Loucy (cell line): ENCODE results near the gene ASXL3.

Experiments
- H2AFZ ChIP-seq: fragments of 200-600 bp; sonication (generic); 2 replicates; pipeline ENCODE4 v1.6.0; 2016; ENCODE audit warnings: antibody characterized with exemption, mild to moderate bottlenecking, low read length, moderate library complexity
- H3F3A ChIP-seq: fragments of 200-600 bp; 2 replicates; pipeline ENCODE4 v1.6.0; 2016; ENCODE audit warnings: antibody characterized with exemption, low read depth, mild to moderate bottlenecking
- H3K27me3 ChIP-seq: fragments of 200-600 bp; sonication (generic); 2 replicates; pipeline ENCODE4 v1.6.1; 2014; ENCODE audit warnings: low read length, mild to moderate bottlenecking; ENCODE audit not compliant: insufficient read depth, poor library complexity, severe bottlenecking
- H3K36me3 ChIP-seq: fragments of 200-600 bp; sonication (generic); 2 replicates; pipeline ENCODE4 v1.6.1; 2016; ENCODE audit warnings: low read length; ENCODE audit not compliant: insufficient read depth
- H3K4me1 ChIP-seq: fragments of 200-600 bp; sonication (generic); 2 replicates; pipeline ENCODE4 v1.5.1; 2014; ENCODE audit warnings: low read length, mild to moderate bottlenecking; ENCODE audit not compliant: insufficient read depth, poor library complexity, severe bottlenecking
- H3K4me2 ChIP-seq: fragments of 200-600 bp; sonication (generic); 2 replicates; pipeline ENCODE4 v1.6.0; 2014; ENCODE audit warnings: antibody characterized with exemption, low read length, low read depth, mild to moderate bottlenecking; ENCODE audit not compliant: poor library complexity, severe bottlenecking
- H3K4me3 ChIP-seq: fragments of 200-600 bp; sonication (generic); 2 replicates; pipeline ENCODE4 v1.5.1; 2014; ENCODE audit warnings: low read length, mild to moderate bottlenecking, mixed read lengths; ENCODE audit not compliant: poor library complexity, severe bottlenecking
- H3K79me2 ChIP-seq: fragments of 200-600 bp; sonication (generic); 2 replicates; pipeline ENCODE4 v1.6.1; 2014; ENCODE audit warnings: low read length; ENCODE audit not compliant: insufficient read depth
- H3K9ac ChIP-seq: fragments of 200-600 bp; sonication (generic); 2 replicates; pipeline ENCODE4 v1.6.0; 2014; ENCODE audit warnings: mild to moderate bottlenecking, low read depth, low read length, moderate library complexity; ENCODE audit not compliant: poor library complexity, severe bottlenecking
- H3K9me2 ChIP-seq: fragments of 200-600 bp; sonication (generic); replicated peaks from 2 replicates; pipeline ENCODE4 v1.6.1; 2016; ENCODE audit warnings: low read depth, low read length, mixed read lengths
- H3K9me3 ChIP-seq: fragments of 200-600 bp; sonication (generic); 2 replicates; pipeline ENCODE4 v1.6.1; 2014; ENCODE audit warnings: mild to moderate bottlenecking, antibody characterized with exemption, low read length, low read depth; ENCODE audit not compliant: insufficient read depth
- H4K20me1 ChIP-seq: fragments of 200-600 bp; sonication (generic); 2 replicates; pipeline ENCODE4 v1.6.0; 2014; ENCODE audit warnings: antibody characterized with exemption, low read length, mild to moderate bottlenecking; ENCODE audit not compliant: insufficient read depth, poor library complexity, severe bottlenecking
- CTCF ChIP-seq: fragments of 200-600 bp; sonication (generic); conservative IDR thresholded peaks from 2 replicates; pipeline ENCODE4 v1.5.1; 2014; ENCODE audit warnings: mild to moderate bottlenecking, antibody characterized with exemption, low read length
- EZH2phosphoT487 ChIP-seq: fragments of 200-600 bp; IDR thresholded peaks from 2 replicates; pipeline ENCODE4 v1.6.1; 2018; ENCODE audit warnings: antibody characterized with exemption, mild to moderate bottlenecking, moderate library complexity, borderline replicate concordance

ASXL3 gene

DNA sequence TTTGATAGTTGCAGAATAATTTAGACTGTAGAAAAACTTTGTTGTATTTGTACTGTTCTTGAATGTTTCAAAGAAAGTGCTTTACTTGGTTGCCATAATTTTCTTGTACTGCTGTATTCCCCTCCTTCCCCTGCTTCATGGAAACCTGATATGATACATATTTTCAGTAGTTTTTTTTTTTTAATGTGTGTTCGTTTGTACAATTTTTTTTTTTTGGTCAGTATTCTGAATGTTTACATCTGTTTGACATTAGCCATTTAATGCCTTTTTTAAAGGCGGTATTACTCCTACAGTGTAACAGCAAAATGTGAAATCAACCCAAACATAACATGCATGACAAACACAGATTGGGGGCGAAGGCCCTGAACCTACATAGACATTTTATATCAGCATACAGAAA, 172.3 kb downstream of the ASXL3 start:
- Histone ChIP-seq H3K9me2 (no peaks in the 10 kb centered on the region), H4K20me1 (no peaks in the 10 kb centered on the region), H3K79me2 (no peaks in the 10 kb centered on the region), H3K9ac (no peak overlapping the region), H2AFZ (no peak overlapping the region; the same call in none of the 2 replicates), H3K36me3 (no peaks in the 10 kb centered on the region), H3K9me3 (no peaks in the 10 kb centered on the region), H3K4me2 (no peak overlapping the region), H3K4me1 (no peaks in the 10 kb centered on the region), H3F3A (no peaks in the 10 kb centered on the region), H3K4me3 (no peak overlapping the region), H3K27me3 (no peaks in the 10 kb centered on the region)
- TF ChIP-seq CTCF = no peak
- TF ChIP-seq EZH2phosphoT487 = no peak

DNA sequence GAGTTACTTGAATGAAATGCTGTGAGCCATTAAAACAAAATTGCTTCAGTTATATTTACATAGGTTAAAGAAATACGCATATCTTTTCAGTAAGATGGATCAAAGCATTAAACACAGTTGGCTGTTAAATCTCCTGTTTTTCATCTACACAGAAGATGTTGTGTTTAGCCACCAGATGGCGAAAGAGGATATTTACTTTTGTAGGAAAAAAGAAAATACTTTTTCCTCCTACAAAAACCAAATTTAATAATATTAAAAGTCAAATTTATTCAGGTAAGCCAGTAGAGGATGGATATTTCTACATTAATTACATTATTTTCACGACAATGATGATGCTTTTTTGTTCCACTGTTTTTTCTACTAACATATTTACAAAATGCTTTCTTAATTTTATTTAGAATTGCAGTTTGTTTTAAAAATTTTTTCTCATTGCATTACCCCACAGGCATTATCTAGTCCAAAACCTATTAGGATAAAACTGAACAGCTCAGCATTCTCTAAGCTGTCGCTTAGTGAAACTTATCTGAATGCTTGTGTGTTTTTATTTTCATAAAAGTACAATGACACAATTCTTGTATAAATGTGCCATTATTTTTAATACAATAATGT, 173.7 kb downstream of the ASXL3 start:
- Histone ChIP-seq H3K79me2 (no peaks in the 10 kb centered on the region), H2AFZ (peak overlapping the region; percentile 86), H3K4me3 (peak overlapping the region; percentile 12), H3K9me2 (no peaks in the 10 kb centered on the region), H3K27me3 (no peaks in the 10 kb centered on the region), H3K4me1 (no peaks in the 10 kb centered on the region), H3K4me2 (peak overlapping the region; percentile 55), H3K9ac (peak overlapping the region; percentile 43), H3F3A (no peaks in the 10 kb centered on the region), H3K9me3 (no peaks in the 10 kb centered on the region), H4K20me1 (no peaks in the 10 kb centered on the region), H3K36me3 (no peaks in the 10 kb centered on the region)
- no peak for TF ChIP-seq EZH2phosphoT487
- peak; percentile 69 for TF ChIP-seq CTCF

- TF ChIP-seq EZH2phosphoT487 (no peak), CTCF (no peak)
- H3K9me2 ChIP-seq = no peaks in the 10 kb centered on the region
- no peaks in the 10 kb centered on the region for H4K20me1 ChIP-seq
- no peaks in the 10 kb centered on the region for H3K36me3 ChIP-seq
- no peaks in the 10 kb centered on the region for H3K27me3 ChIP-seq
- no peaks in the 10 kb centered on the region for H3K9me3 ChIP-seq
- no peaks in the 10 kb centered on the region for H3K4me1 ChIP-seq
- H3K79me2 ChIP-seq = no peaks in the 10 kb centered on the region
- no peak overlapping the region for H2AFZ ChIP-seq
- H3K9ac ChIP-seq = no peak overlapping the region
- H3F3A ChIP-seq = no peaks in the 10 kb centered on the region
- no peak overlapping the region for H3K4me2 ChIP-seq
- no peak overlapping the region for H3K4me3 ChIP-seq
Measured at GRCh38 chr18:33755391-33755790, 177.4 kb downstream of the ASXL3 start.
